Body of pancreas (tissue), 4 donors: Measurements from ENCODE around the gene AQP1.

ENCODE experiments used
- POLR2A ChIP-seq, 3 donors: fragments of 450-650 bp; IDR thresholded peaks; one replicate each; pipeline ENCODE4 v1.6.1; 2016; ENCODE audit warnings: antibody characterized with exemption in 3 of 3, mild to moderate bottlenecking in 2 of 3
- TF ChIP-seq, protein P1 (sequence below), 7 experiments: fragments of 450-650 bp in 4 of 7; fragments of 200-600 bp in 3 of 7; sonication (generic) in 3 of 7; IDR thresholded peaks; one replicate each; pipeline ENCODE4 v1.5.1; 2016 to 2019; ENCODE audit warnings: antibody characterized with exemption in 7 of 7

DNA sequence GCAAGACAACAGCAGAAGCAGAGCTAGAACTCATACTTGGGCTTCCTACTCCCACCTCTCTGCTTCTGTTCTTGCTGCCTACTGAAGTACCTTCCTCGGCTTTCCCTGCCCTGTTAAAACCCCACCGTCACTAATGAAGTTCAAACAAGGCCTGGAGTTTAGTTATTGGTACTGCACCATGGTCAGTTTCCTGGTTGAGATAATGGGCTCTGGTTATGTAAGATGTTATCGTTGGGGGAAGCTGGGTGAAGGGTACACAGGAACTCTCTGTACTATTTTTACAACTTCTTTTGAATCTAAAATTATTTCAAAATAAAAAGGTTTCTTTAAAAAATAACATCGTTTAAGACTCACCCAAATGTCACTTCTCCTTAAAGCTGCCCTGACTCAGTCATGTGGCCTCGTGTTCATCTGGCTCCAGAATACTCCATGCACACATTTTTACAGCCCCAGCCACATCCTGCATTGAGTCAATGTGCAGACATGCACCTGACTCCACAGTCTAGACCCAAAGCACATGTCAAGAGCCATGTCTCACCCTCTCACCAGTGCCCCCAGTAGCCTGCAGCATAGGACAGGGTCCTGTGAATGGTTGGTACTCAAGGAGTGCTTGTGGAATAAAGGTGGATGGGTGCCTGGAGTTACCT lies 36.9 kb upstream of the AQP1 start:
- TF ChIP-seq, protein P1, sequence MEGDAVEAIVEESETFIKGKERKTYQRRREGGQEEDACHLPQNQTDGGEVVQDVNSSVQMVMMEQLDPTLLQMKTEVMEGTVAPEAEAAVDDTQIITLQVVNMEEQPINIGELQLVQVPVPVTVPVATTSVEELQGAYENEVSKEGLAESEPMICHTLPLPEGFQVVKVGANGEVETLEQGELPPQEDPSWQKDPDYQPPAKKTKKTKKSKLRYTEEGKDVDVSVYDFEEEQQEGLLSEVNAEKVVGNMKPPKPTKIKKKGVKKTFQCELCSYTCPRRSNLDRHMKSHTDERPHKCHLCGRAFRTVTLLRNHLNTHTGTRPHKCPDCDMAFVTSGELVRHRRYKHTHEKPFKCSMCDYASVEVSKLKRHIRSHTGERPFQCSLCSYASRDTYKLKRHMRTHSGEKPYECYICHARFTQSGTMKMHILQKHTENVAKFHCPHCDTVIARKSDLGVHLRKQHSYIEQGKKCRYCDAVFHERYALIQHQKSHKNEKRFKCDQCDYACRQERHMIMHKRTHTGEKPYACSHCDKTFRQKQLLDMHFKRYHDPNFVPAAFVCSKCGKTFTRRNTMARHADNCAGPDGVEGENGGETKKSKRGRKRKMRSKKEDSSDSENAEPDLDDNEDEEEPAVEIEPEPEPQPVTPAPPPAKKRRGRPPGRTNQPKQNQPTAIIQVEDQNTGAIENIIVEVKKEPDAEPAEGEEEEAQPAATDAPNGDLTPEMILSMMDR (IDR thresholded peaks at IDR 0.05): no peak
- no peak for TF ChIP-seq POLR2A (IDR thresholded peaks at IDR 0.05)
